Heart left ventricle (tissue), 13 donors: ENCODE results near the gene TMEM106A.

ENCODE experiments used
- CTCF ChIP-seq, 12 donors: fragments of 200-600 bp; sonication (generic) in 4 of 12; IDR thresholded peaks; one replicate each; pipeline versions ENCODE4 v1.5.0 to v1.8.0; 2018 to 2022; ENCODE audit warnings: antibody characterized with exemption in 12 of 12, mild to moderate bottlenecking in 5 of 12
- POLR2A ChIP-seq, 2 donors: fragments of 450-650 bp; IDR thresholded peaks; one replicate each; pipeline ENCODE4 v1.6.1; 2017; ENCODE audit warnings: antibody characterized with exemption in 2 of 2, mild to moderate bottlenecking in 2 of 2, moderate library complexity in 2 of 2
- donor health status: ischemic (EF 13 %, LVEDD 7.1; RV severe dilation, severe dysfunction).
- donor health status: DM: no; HTN: yes; CAD: no.
- donor health status: DM: no; HTN: no; CAD: no.
- donor health status: ischemic (EF 25% LVEDD 6.9; RV normal size, moderate dysfunction).
- donor health status: ischemic (EF 25% LVEDD 5.7; RV mildly dilated, moderate dysfunction).
- donor health status: ischemic (EF 35%, LVEDD 5.7; RV mildly dilated, moderate dysfunction).
- donor health status: nonischemic (EF 11% LVEDD 7.7; RV severe dilation, severe dysfunction).
- donor health status: DM: yes; HTN: yes; CAD: no.
- donor health status: PGD.
- donor health status: ischemic (EF 29% LVEDD 5.4; RV normal size, mild dysfunction).
- donor health status: nonischemic (EF 23%, LVEDD 6.1; RV moderate dilation, normal function).

GRCh38 chr17:43183921-43184320, 27.8 kb upstream of the TMEM106A start:
- no peak for TF ChIP-seq CTCF (IDR thresholded peaks at IDR 0.05)
- TF ChIP-seq POLR2A (IDR thresholded peaks at IDR 0.05) = no peak
